Panc1 (cell line): ENCODE measurements around the gene CENPC. TPM values are rescaled to one million over a fixed set of nuclear protein-coding genes. Genes with fewer than 3 reads are reported as not detected.

Experiments used
- ATAC-seq: fragments of 200-7000 bp; cut with Tn5 transposase; 2 replicates; pipeline ENCODE4 v1.9.1; 2020; ENCODE audit warnings: mild to moderate bottlenecking, moderate library complexity
- BruUV-seq: library from RNA; stranded (reverse); fragments of 400-500 nt; replicated peaks from 2 replicates; lab custom pipeline; 2021; lab: Mats Ljungman, UMichigan
- CTCF ChIA-PET: fragments of 300-600 bp; sonication (Branson Sonifier 250); formaldehyde crosslinking; loops from one replicate; lab custom pipeline; 2022; ENCODE audit warnings: antibody characterized with exemption; lab: Charles Lee
- POLR2A ChIA-PET: fragments of 300-600 bp; sonication (Branson Sonifier 250); formaldehyde crosslinking; loops from one replicate; lab custom pipeline; 2022; ENCODE audit warnings: antibody characterized with exemption; lab: Charles Lee
- DNase-seq: peaks from one replicate; pipeline ENCODE4 v3.0.0-alpha.2; 2010; ENCODE audit warnings: low read depth, low spot score
- H3K27ac ChIP-seq: 2 replicates; pipeline ENCODE4 v1.5.1; 2011; ENCODE audit warnings: mild to moderate bottlenecking, low read length, inconsistent platforms
- H3K27me3 ChIP-seq: fragments of 200-500 bp; sonication (Bioruptor generic); 2 replicates; pipeline ENCODE4 v1.6.0; 2014; ENCODE audit warnings: low read length, inconsistent platforms; ENCODE audit not compliant: control insufficient read depth, insufficient read depth
- H3K36me3 ChIP-seq: fragments of 200-500 bp; sonication (Bioruptor generic); 2 replicates; pipeline ENCODE4 v1.5.1; 2014; ENCODE audit warnings: inconsistent platforms, mild to moderate bottlenecking, low read length, moderate library complexity; ENCODE audit not compliant: control insufficient read depth, insufficient read depth
- H3K4me1 ChIP-seq: 2 replicates; pipeline ENCODE4 v1.5.1; 2011; ENCODE audit warnings: inconsistent platforms, mild to moderate bottlenecking, low read length, moderate library complexity; ENCODE audit not compliant: control insufficient read depth, insufficient read depth
- H3K4me3 ChIP-seq, 2 experiments: 2 replicates each; pipeline ENCODE4 v1.5.1; 2011 to 2012; ENCODE audit warnings: low read depth in 2 of 2, low read length in 2 of 2, mild to moderate bottlenecking in 2 of 2, inconsistent platforms in 1 of 2, moderate library complexity in 1 of 2
- H3K9me3 ChIP-seq: fragments of 200-500 bp; sonication (Bioruptor generic); 2 replicates; pipeline ENCODE4 v1.5.1; 2014; ENCODE audit warnings: low read depth, mild to moderate bottlenecking, inconsistent platforms, low read length, moderate library complexity; ENCODE audit not compliant: control insufficient read depth, insufficient read depth
- CTCF ChIP-seq: fragments of 450-650 bp; IDR thresholded peaks from 2 replicates; pipeline ENCODE4 v1.5.1; 2017; ENCODE audit warnings: mild to moderate bottlenecking
- POLR2AphosphoS5 ChIP-seq: IDR thresholded peaks from 2 replicates; pipeline ENCODE4 v1.6.1; 2012; ENCODE audit warnings: mild to moderate bottlenecking, low read depth, low read length, moderate library complexity
- REST ChIP-seq, 2 experiments: IDR thresholded peaks; 2 replicates each; pipeline ENCODE4 v1.6.1; 2011 to 2012; ENCODE audit warnings: low read depth in 2 of 2, control low read depth in 1 of 2, low read length in 1 of 2, mild to moderate bottlenecking in 1 of 2, moderate library complexity in 1 of 2; ENCODE audit not compliant: insufficient read depth in 1 of 2
- SIN3A ChIP-seq: IDR thresholded peaks from 2 replicates; pipeline ENCODE4 v1.6.1; 2012; ENCODE audit warnings: low read depth, mild to moderate bottlenecking, low read length, moderate library complexity, borderline replicate concordance; ENCODE audit not compliant: insufficient read depth
- TCF7L2 ChIP-seq: IDR thresholded peaks from 2 replicates; pipeline ENCODE4 v1.6.1; 2011; ENCODE audit warnings: mild to moderate bottlenecking, low read depth, low read length, inconsistent platforms
- in situ Hi-C: cut with HindIII; loops from 2 replicates; pipeline ENCODE4 v1.10.0; 2016; ENCODE audit warnings: low sequenced_read_pairs, low pct_unique_long_range_greater_than_20kb
- intact Hi-C: fragments of 100-400 bp; cut with micrococcal nuclease; formaldehyde crosslinking; loops from one replicate; pipeline ENCODE4 v1.10.0; 2022; ENCODE audit not compliant: unreplicated experiment
- total RNA-seq: library from RNA; stranded (reverse); gene quantifications from one replicate; pipeline ENCODE4 v1.2.1, GENCODE V29; 2021; ENCODE audit not compliant: unreplicated experiment

The CENPC gene
- total RNA-seq, 1 experiment from 2014 or later = 10.1 TPM

DNA sequence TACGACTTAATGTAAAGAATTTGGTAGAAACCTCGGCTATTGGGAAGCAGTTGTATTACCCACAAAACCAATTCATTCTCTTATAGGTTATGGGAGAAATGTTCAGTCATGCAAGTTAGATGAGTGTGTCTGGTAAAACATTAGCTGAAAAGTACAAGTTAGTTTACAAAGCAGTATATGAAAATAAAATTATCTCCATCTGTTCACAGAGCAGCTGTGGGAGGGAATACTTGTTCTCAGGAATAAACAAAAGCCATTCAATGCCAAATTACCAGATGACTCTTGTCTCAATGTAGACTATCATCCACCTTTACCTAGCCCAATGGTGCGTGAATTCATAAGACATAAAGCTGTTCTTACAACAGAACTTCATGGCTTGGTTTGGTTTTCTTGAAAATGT, 41.9 kb upstream of the CENPC start:
- ATAC-seq (no peak), DNase-seq (no peak)
- intact Hi-C loops (no loop called here), in situ Hi-C loops (no loop called here)
- no peak for TF ChIP-seq POLR2AphosphoS5
- no peak for TF ChIP-seq CTCF
- TF ChIP-seq REST (IDR thresholded peaks at IDR 0.05; ENCODE audit: insufficient read depth in 1 of 2, low read depth in 2 of 2, low read length in 1 of 2) = no peak
- TF ChIP-seq SIN3A = no peak
- TF ChIP-seq TCF7L2 = no peak
- ChIA-PET CTCF (no interaction called here), POLR2A (no interaction called here)
- no peaks in the 10 kb centered on the region for H3K27me3 ChIP-seq
- H3K9me3 ChIP-seq = no peaks in the 10 kb centered on the region
- no peak overlapping the region for H3K27ac ChIP-seq
- no peak overlapping the region for H3K4me3 ChIP-seq
- H3K4me1 ChIP-seq = no peaks in the 10 kb centered on the region
- no TSS peak for BruUV-seq
- H3K36me3 ChIP-seq = no peaks in the 10 kb centered on the region

GRCh38 chr4:67584496-67584895, 39.2 kb upstream of the CENPC start:
- CTCF ChIA-PET = no interaction called here
- no peaks in the 10 kb centered on the region for H3K9me3 ChIP-seq
- no peak overlapping the region for H3K27ac ChIP-seq
- no peaks in the 10 kb centered on the region for H3K36me3 ChIP-seq
- no peak overlapping the region for H3K4me3 ChIP-seq
- no peaks in the 10 kb centered on the region for H3K4me1 ChIP-seq
- intact Hi-C loops = no loop called here
- H3K27me3 ChIP-seq = no peaks in the 10 kb centered on the region
- no TSS peak for BruUV-seq
- in situ Hi-C loops = no loop called here
- TF ChIP-seq POLR2AphosphoS5 (no peak), CTCF (no peak), REST (IDR thresholded peaks at IDR 0.05; ENCODE audit: insufficient read depth in 1 of 2, low read depth in 2 of 2, low read length in 1 of 2) (no peak), TCF7L2 (no peak), SIN3A (no peak)
- ATAC-seq (no peak), DNase-seq (no peak)
- POLR2A ChIA-PET = no interaction called here
